ENCODE data around the gene DNALI1.

DNA sequence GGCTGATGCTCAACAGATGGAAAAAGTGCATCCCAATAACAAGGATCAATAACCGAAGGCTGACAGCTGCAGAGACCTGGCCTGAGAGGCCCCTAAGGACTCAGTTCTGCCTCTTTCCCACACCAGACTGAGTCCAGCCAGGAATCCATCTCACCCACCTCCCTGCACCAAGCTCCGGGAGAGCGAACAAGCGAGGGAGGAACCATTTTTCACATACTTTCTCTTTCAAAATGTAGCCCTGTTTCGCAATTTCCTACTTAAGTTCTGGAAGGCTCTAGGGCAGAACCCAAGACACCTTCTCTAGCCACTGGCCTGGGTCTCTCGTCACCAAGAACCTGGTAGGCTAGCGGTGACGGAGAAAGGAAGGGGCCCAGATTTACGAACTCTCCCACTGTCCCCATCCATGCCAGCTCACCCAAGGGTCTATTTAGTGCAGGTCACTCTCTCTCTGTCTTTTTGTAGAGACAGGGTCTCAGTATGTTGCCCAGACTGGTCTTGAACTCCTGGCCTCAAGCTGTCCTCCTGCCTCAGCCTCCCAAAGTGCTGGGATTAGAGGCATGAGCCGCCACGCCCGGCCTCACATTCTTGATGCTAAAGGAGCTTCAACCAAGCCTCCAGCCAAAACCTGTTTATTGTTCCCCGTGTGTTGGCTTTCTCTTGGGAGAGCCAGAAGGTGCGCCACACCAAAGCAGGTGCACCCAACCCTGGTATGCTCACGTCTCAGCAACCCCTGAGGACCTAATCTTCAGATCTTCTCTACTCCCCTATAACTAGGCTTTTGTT is 49.9 kb downstream of the DNALI1 start:
- TF ChIP-seq, protein P1, sequence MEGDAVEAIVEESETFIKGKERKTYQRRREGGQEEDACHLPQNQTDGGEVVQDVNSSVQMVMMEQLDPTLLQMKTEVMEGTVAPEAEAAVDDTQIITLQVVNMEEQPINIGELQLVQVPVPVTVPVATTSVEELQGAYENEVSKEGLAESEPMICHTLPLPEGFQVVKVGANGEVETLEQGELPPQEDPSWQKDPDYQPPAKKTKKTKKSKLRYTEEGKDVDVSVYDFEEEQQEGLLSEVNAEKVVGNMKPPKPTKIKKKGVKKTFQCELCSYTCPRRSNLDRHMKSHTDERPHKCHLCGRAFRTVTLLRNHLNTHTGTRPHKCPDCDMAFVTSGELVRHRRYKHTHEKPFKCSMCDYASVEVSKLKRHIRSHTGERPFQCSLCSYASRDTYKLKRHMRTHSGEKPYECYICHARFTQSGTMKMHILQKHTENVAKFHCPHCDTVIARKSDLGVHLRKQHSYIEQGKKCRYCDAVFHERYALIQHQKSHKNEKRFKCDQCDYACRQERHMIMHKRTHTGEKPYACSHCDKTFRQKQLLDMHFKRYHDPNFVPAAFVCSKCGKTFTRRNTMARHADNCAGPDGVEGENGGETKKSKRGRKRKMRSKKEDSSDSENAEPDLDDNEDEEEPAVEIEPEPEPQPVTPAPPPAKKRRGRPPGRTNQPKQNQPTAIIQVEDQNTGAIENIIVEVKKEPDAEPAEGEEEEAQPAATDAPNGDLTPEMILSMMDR (conservative IDR thresholded peaks at IDR 0.05 in 1 of 2, IDR thresholded peaks at IDR 0.05 in 1 of 2; ENCODE audit: extremely low read depth in 1 of 2, insufficient read depth in 1 of 2, low read depth in 1 of 2, low read length in 2 of 2), result no peak
- no peak for TF ChIP-seq EZH2 (IDR thresholded peaks at IDR 0.05; ENCODE audit: borderline replicate concordance, low read length)
